Measurements from ENCODE around the gene KHDRBS2.

Gene KHDRBS2

DNA sequence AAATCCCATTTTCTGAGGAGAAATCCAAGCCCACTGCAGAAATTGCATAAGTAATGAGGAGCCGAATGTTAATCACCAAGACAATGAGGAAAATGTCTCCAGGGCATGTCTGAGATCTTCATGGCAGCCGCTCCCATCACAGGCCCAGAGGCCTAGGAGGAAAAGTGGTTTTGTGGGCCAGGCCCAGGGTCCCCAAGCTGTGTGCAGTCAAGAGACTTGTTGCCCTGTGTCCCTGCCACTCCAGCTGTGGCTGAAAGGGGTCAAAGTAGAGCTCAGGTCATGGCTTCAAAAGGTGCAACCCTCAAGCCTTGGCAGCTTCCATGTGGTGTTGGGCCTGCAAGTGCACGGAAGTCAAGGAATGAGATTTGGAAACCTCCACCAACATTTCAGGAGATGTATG, 276.6 kb downstream of the KHDRBS2 start:
- DNase-seq = no peak

GRCh38 chr6:61989616-61990015, 296.4 kb downstream of the KHDRBS2 start:
- DNase-seq = no peak

- DNase-seq = no peak
These were observed 305.4 kb downstream of the KHDRBS2 start for GRCh38 chr6:61980622-61981021.

GRCh38 chr6:61977947-61978346, 308.1 kb downstream of the KHDRBS2 start:
- no peak for DNase-seq

GRCh38 chr6:61977099-61977498, 308.9 kb downstream of the KHDRBS2 start:
- DNase-seq = no peak

- DNase-seq = no peak
These were observed 326.8 kb downstream of the KHDRBS2 start for GRCh38 chr6:61959196-61959595.

- no peak for DNase-seq
These were observed 332.2 kb downstream of the KHDRBS2 start for GRCh38 chr6:61953851-61954250.

- DNase-seq = no peak
These were observed 334.4 kb downstream of the KHDRBS2 start for GRCh38 chr6:61951586-61951985.

- DNase-seq = no peak
These were observed 335.2 kb downstream of the KHDRBS2 start for GRCh38 chr6:61950811-61951210.

- DNase-seq = no peak
These were observed 336.1 kb downstream of the KHDRBS2 start for GRCh38 chr6:61949971-61950370.

DNA sequence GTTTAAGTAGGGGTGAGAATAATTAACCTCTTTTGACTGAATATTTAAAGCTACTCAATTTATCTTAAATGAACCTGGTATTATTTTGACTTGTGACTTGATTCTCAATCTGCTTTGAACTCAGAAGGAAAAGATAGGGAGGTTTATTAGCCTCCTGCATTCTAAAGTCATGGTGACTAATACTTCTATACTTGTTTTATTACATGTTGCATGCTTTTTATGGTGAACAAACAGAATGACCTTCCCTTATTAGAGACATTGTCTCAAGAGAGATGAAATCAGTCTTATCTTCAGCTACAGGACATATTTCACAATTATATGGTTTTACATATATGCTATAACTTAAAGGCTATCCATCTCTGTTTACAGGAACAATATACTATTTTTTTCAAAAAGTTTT, 336.9 kb downstream of the KHDRBS2 start:
- no peak for DNase-seq

- no peak for DNase-seq
These were observed 338.6 kb downstream of the KHDRBS2 start for GRCh38 chr6:61947311-61947947.

DNA sequence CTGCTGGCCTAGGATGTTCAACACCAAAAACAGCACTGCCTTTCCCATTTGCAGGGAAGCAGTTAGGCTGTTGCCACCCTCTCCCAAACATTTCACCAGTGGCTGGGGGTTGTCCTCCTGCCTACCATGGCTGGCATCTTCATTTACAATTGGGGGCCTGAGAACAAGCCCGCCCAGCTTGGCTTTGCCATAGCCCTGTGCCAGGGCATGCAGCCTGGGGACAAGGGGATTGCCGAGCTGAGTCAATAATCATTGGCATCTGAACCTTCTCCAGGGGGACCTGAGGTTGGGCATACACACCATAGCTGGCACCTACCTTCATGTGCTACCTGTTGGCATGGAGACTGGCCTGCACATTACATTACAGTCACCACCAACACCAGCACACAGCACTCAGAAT, 345.1 kb downstream of the KHDRBS2 start:
- no peak for DNase-seq

DNA sequence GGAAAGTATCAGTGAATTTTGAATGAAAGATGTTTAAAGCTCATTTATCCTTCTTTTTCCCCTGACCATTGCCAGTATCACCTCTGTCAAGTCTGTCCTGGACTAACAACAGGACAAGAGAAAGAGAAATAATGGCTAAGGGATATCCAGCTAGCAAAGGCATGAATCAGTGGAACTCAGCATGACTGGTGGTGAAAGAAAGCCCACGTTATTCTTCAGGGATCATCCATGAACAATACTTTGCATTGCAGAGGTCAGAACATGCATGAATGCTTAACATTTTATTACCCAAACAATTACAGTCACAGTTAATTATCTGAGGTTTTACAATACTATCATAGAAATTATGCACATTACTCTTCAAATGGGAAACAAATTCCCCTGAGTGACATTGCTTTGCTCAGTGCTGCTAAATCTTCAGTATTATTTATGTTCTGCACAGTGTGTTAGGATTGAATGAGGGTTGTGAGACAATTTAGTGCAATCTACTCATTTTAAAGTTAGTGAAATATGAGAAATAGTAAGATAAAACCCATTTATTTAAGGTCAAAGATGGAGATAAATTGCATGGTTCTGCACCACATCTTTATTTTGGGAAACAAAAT, 350.7 kb downstream of the KHDRBS2 start:
- DNase-seq = no peak

DNA sequence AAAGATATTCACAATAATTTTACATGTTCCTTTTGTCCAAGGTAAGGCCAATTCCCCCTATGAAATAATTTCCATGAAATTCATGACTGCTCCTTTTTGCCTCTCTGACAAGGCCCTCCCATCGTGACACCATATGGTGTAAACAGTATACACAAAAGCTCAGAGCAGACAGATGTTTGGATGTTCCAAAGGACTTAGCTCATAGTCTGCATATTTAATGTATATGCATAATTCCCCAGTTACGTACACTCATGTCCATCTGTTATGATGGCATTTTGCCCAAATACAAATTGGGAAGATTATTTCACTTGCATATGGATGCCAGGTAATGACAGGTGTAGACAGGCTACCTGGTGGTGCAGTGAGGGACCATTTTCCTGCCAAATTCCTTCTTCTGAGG, 376.5 kb downstream of the KHDRBS2 start:
- no peak for DNase-seq

DNA sequence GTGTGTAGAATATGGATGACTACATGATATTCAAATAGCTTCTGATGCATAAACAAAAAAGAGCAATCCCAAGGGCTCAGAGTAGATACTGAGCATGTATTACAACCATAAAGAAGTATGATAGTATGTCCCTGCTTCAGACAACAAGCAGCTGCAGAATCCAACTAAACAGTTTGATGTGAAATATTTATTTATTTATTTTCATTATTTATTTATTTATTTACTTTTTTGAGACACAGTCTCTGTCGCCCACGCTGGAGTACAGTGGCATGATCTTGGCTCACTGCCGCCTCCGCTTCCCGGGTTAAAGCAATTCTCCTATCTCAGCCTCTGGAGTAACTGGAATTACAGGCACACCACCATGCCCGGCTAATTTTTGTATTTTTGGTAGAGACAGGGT, 384.3 kb downstream of the KHDRBS2 start:
- no peak for DNase-seq

- no peak for DNase-seq
These were observed 391.5 kb downstream of the KHDRBS2 start for GRCh38 chr6:61894536-61894935.

DNA sequence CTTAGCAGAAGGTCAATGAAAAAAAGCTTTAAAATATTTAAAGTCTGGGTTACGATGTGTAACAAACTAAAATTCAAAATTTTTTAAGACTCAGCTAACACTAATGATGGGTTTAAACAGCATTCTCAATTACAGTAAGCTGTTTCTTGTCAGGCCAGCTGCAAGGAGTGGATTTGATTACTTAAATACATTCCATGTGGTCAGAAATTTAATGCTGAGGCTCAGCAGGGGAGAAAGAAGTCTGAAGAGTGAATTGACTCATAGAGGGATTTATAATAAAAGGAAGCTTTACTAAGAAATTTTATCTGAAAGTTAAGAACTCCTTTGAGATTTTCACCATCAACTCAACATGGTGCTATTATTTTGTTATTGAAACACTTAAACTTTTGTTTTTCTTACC, 398.6 kb downstream of the KHDRBS2 start:
- no peak for DNase-seq

DNA sequence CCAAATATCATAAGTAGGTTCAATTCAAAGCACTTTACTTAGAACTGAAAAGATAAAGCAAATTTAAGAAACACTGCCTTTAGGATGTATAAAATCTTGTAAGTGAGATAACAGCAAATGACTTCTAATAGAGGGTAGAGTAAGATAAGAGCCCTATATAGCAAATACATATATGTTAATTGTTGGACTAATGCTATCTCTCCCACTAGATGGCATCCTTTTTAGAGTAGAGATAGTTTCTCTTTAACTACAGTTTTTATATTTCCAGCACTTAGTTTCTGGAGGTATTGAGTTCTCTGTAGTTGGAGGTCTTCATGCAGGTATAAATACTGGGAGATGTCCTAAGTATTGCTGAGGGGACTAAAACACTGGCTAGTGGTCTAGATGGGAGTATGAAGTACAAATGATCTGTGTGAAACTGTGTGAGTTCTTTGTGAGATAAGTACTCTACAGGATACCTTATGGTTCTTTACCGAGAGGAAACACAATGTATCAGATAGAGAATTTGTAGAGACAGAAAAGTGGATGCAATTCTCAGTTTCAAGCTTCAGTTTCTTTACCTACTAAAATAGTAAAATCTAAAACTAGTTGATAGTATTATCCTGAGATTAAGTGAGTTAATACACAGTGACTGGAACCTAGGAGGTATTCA, 399.3 kb downstream of the KHDRBS2 start:
- DNase-seq = no peak

DNA sequence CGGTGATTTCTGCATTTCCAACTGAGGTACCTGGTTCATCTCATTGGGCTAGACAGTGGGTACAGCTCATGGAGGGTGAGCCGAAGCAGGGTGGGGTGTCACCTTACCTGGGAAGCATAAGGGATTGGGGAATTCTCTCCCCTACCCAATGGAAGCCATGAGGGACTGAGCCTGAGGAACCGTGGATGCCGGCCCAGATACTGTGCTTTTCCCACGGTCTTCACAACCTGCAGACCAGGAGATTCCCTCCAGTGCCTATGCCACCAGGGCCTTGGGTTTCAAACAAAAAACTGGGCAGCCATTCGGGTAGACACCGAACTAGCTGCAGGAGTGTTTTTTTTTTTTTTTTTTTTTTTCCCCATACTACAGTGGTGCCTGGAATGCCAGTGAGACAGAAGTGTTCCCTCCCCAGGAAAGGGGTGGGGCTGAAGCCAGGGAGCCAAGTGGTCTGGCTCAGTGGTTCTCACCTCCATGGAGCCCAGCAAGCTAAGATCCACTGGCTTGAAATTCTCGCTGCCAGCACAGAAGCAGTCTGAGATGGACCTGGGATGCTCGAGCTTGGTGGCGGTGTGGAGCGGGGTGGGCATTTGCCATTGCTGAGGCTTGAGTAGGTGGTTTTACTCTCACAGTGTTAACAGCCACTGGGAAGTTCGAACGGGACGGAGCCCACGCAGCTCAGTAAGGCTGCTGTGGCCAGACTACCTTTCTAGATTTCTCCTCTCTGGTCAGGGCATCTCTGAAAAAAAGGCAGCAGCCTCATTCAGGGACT, 416.2 kb downstream of the KHDRBS2 start:
- no peak for DNase-seq

- DNase-seq = no peak
These were observed 417.4 kb downstream of the KHDRBS2 start for GRCh38 chr6:61868507-61869080.

GRCh38 chr6:61867635-61868034, 418.4 kb downstream of the KHDRBS2 start:
- DNase-seq = no peak

DNA sequence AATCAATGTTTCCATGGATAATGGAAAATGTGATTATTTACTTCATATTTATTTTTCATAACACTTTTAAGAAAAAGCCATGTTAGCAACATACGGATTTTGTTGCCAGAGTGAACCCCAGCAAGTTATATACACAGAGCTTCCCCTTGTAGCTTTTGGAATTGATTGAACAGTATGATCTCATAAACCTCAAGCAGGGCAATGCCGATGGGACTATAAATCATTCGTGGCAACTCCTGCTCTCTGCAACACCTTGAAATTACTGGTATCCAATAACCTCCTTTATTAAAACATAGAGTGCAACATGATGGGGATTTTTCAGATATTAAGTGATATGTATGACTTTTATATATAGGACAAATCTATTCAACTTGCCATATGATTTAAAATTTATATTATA, 428.5 kb downstream of the KHDRBS2 start:
- no peak for DNase-seq
